Measurements from ENCODE around the gene HDGFL3.

DNA sequence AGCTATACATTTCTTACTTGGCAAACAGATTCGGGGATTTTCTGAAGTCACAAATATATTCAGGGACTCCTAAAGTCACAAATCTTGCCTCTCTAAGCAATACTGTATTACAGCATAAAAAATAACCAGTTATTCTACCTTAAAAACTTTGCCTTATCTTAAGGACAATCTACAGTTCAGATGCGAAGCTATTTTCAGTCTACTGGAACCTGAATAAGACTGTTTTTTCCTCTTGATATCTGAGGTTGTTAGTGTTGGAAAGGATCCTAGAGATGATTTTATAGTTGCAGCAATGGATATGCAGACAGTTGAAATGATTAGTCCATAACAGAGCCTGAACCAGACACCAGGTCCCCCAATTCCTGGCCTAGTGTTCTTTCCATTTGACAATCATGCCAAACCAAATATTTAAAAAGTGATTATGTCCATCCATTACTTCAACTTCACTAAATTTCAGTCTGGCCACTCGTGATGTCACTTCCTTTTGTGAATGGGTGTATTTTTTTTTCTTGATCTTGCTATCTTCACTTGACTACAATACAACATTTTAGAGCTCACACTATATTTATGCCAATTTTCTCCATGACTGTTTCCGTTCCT, 1.8 kb downstream of the HDGFL3 start:
- TF ChIP-seq, protein P1, sequence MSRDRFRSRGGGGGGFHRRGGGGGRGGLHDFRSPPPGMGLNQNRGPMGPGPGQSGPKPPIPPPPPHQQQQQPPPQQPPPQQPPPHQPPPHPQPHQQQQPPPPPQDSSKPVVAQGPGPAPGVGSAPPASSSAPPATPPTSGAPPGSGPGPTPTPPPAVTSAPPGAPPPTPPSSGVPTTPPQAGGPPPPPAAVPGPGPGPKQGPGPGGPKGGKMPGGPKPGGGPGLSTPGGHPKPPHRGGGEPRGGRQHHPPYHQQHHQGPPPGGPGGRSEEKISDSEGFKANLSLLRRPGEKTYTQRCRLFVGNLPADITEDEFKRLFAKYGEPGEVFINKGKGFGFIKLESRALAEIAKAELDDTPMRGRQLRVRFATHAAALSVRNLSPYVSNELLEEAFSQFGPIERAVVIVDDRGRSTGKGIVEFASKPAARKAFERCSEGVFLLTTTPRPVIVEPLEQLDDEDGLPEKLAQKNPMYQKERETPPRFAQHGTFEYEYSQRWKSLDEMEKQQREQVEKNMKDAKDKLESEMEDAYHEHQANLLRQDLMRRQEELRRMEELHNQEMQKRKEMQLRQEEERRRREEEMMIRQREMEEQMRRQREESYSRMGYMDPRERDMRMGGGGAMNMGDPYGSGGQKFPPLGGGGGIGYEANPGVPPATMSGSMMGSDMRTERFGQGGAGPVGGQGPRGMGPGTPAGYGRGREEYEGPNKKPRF (IDR thresholded peaks at IDR 0.05; ENCODE audit: low read depth, low read length): no peak
- no peak for TF ChIP-seq JUN (IDR thresholded peaks at IDR 0.05; ENCODE audit: borderline replicate concordance, low read depth, low read length)
- no peak for TF ChIP-seq JUN (CRISPR knock-in tag; IDR thresholded peaks at IDR 0.05; ENCODE audit: borderline replicate concordance)
- TF ChIP-seq YY1 (IDR thresholded peaks at IDR 0.05; ENCODE audit: borderline replicate concordance in 1 of 3, control insufficient read depth in 1 of 3, extremely low read depth in 1 of 3, insufficient read depth in 3 of 3, insufficient read length in 1 of 3, insufficient replicate concordance in 2 of 3, low read depth in 1 of 3, low read length in 2 of 3): no peak
- TF ChIP-seq SREBF1 (IDR thresholded peaks at IDR 0.05; ENCODE audit: borderline replicate concordance, low read depth, low read length): no peak
- TF ChIP-seq CTCF (IDR thresholded peaks at IDR 0.05 in 2 of 3, conservative IDR thresholded peaks at IDR 0.05 in 1 of 3; ENCODE audit: insufficient read depth in 2 of 3, low read depth in 1 of 3, low read length in 3 of 3): no peak
- no peak for TF ChIP-seq SMAD1 (IDR thresholded peaks at IDR 0.05; ENCODE audit: low read depth, low read length, partially characterized antibody)
- no peak for TF ChIP-seq ARID4B (CRISPR knock-in tag; IDR thresholded peaks at IDR 0.05)
- TF ChIP-seq POLR2A (conservative IDR thresholded peaks at IDR 0.05): no peak
- TF ChIP-seq GTF2F1 (IDR thresholded peaks at IDR 0.05; ENCODE audit: low read depth, low read length): no peak
